WTC11 (cell line): Measurements from ENCODE around the gene TIPARP. TPM values are rescaled to one million over a fixed set of nuclear protein-coding genes. Genes with fewer than 3 reads are reported as not detected.

Source experiments
- ATAC-seq: fragments of 200-7000 bp; cut with Tn5 transposase; 2 replicates; pipeline ENCODE4 v1.10.0; 2021; ENCODE audit warnings: mild to moderate bottlenecking, moderate library complexity
- CTCF ChIA-PET: fragments of 300-600 bp; sonication (Branson Sonifier 250); formaldehyde crosslinking; loops from one replicate; lab custom pipeline; 2021; ENCODE audit warnings: antibody characterized with exemption; lab: Charles Lee
- POLR2A ChIA-PET: fragments of 350-600 bp; sonication (Branson Sonifier 250); formaldehyde crosslinking; loops from one replicate; lab custom pipeline; 2021; ENCODE audit warnings: antibody characterized with exemption; lab: Charles Lee
- DNase-seq: peaks from one replicate; pipeline ENCODE4 v3.0.0; 2021; ENCODE audit warnings: low spot score
- H3K27ac Mint-ChIP-seq: 2 replicates; pipeline ENCODE4 v1.8.0; 2021; ENCODE audit warnings: mixed read lengths
- H3K27me3 Mint-ChIP-seq: 2 replicates; pipeline ENCODE4 v1.8.0; 2021; ENCODE audit warnings: low read depth, mild to moderate bottlenecking, moderate library complexity, mixed read lengths
- H3K36me3 Mint-ChIP-seq: 2 replicates; pipeline ENCODE4 v1.8.0; 2021; ENCODE audit warnings: mixed read lengths
- H3K4me1 Mint-ChIP-seq: 2 replicates; pipeline ENCODE4 v1.8.0; 2022; ENCODE audit warnings: mixed read lengths
- H3K4me3 Mint-ChIP-seq: 2 replicates; pipeline ENCODE4 v1.8.0; 2021; ENCODE audit warnings: mild to moderate bottlenecking, moderate library complexity, mixed read lengths
- H3K9me3 Mint-ChIP-seq: 2 replicates; pipeline ENCODE4 v1.8.0; 2021; ENCODE audit warnings: mixed read lengths
- CBFB ChIP-seq: sonication (generic); formaldehyde crosslinking; IDR thresholded peaks from 2 replicates; pipeline ENCODE4 v1.8.1; 2022; ENCODE audit warnings: mild to moderate bottlenecking, low read depth, missing genetic modification reagents
- CDX4 ChIP-seq: fragments of 250-450 bp; sonication (Bioruptor Pico); IDR thresholded peaks from 2 replicates; pipeline ENCODE4 v1.9.0; 2021; ENCODE audit warnings: moderate library complexity, mild to moderate bottlenecking, inconsistent platforms, borderline replicate concordance
- CREM ChIP-seq: sonication (generic); formaldehyde crosslinking; IDR thresholded peaks from 2 replicates; pipeline ENCODE4 v1.8.1; 2022; ENCODE audit warnings: mild to moderate bottlenecking, missing genetic modification reagents, moderate library complexity
- EMX1 ChIP-seq: fragments of 250-450 bp; sonication (Bioruptor Pico); IDR thresholded peaks from 2 replicates; pipeline ENCODE4 v1.8.0; 2021; ENCODE audit warnings: mild to moderate bottlenecking
- GABPB1 ChIP-seq: sonication (generic); formaldehyde crosslinking; IDR thresholded peaks from 2 replicates; pipeline ENCODE4 v1.8.1; 2023; ENCODE audit warnings: mild to moderate bottlenecking, missing genetic modification reagents
- GRHL2 ChIP-seq: fragments of 250-450 bp; sonication (Bioruptor Pico); IDR thresholded peaks from 2 replicates; pipeline ENCODE4 v1.8.0; 2022; ENCODE audit warnings: mild to moderate bottlenecking, moderate library complexity; ENCODE audit not compliant: insufficient replicate concordance, severe bottlenecking
- HMGA2 ChIP-seq: fragments of 250-450 bp; sonication (Bioruptor Pico); IDR thresholded peaks from 2 replicates; pipeline ENCODE4 v1.4.0; 2021; ENCODE audit warnings: mild to moderate bottlenecking, moderate library complexity
- IRF2 ChIP-seq: sonication (generic); formaldehyde crosslinking; IDR thresholded peaks from 2 replicates; pipeline ENCODE4 v1.8.0; 2022; ENCODE audit warnings: low read depth, missing genetic modification reagents, borderline replicate concordance
- NR1H2 ChIP-seq: sonication (generic); formaldehyde crosslinking; IDR thresholded peaks from 2 replicates; pipeline ENCODE4 v1.9.0; 2021; ENCODE audit warnings: mild to moderate bottlenecking, moderate library complexity, missing genetic modification reagents
- OVOL2 ChIP-seq: fragments of 250-450 bp; sonication (Bioruptor Pico); IDR thresholded peaks from 2 replicates; pipeline ENCODE4 v1.9.0; 2021; ENCODE audit warnings: mild to moderate bottlenecking, borderline replicate concordance
- SP1 ChIP-seq: sonication (generic); formaldehyde crosslinking; conservative IDR thresholded peaks from 2 replicates; pipeline ENCODE4 v1.8.1; 2022; ENCODE audit warnings: missing genetic modification reagents
- TEAD1 ChIP-seq: sonication (generic); formaldehyde crosslinking; IDR thresholded peaks from 2 replicates; pipeline ENCODE4 v1.8.0; 2022; ENCODE audit warnings: mild to moderate bottlenecking, missing genetic modification reagents
- ZNF219 ChIP-seq: sonication (generic); formaldehyde crosslinking; IDR thresholded peaks from 2 replicates; pipeline ENCODE4 v1.8.0; 2023; ENCODE audit warnings: missing genetic modification reagents, mild to moderate bottlenecking, borderline replicate concordance
- ZNF416 ChIP-seq: fragments of 250-450 bp; sonication (Bioruptor Pico); IDR thresholded peaks from 2 replicates; pipeline ENCODE4 v1.9.0; 2021; ENCODE audit warnings: mild to moderate bottlenecking, inconsistent platforms
- ZNF423 ChIP-seq: fragments of 250-450 bp; sonication (Bioruptor Pico); IDR thresholded peaks from 2 replicates; pipeline ENCODE4 v2.1.2; 2022; ENCODE audit warnings: mild to moderate bottlenecking, moderate library complexity
- ZNF512 ChIP-seq: sonication (generic); formaldehyde crosslinking; IDR thresholded peaks from 2 replicates; pipeline ENCODE4 v1.8.1; 2022; ENCODE audit warnings: missing genetic modification reagents, borderline replicate concordance
- ZSCAN18 ChIP-seq: fragments of 250-450 bp; sonication (Bioruptor Pico); IDR thresholded peaks from 2 replicates; pipeline ENCODE4 v2.1.2; 2022; ENCODE audit warnings: mild to moderate bottlenecking, moderate library complexity
- total RNA-seq: library from RNA; stranded (reverse); gene quantifications from 3 replicates; pipeline ENCODE4 v1.2.3, GENCODE V29; 2021
- TF ChIP-seq, protein P1 (sequence below): fragments of 250-450 bp; sonication (Bioruptor Pico); IDR thresholded peaks from 2 replicates; pipeline ENCODE4 v1.9.0; 2021; ENCODE audit warnings: mild to moderate bottlenecking
- TF ChIP-seq, protein P2 (sequence below): fragments of 250-450 bp; sonication (Bioruptor Pico); conservative IDR thresholded peaks from 2 replicates; pipeline ENCODE4 v1.9.0; 2021; ENCODE audit warnings: mild to moderate bottlenecking
- TF ChIP-seq, protein P3 (sequence below): fragments of 200-600 bp; IDR thresholded peaks from 2 replicates; pipeline ENCODE4 v1.8.0; 2022; ENCODE audit warnings: antibody characterized with exemption

The TIPARP gene
- total RNA-seq, 1 experiment from 2014 or later, result 5.6 TPM

DNA sequence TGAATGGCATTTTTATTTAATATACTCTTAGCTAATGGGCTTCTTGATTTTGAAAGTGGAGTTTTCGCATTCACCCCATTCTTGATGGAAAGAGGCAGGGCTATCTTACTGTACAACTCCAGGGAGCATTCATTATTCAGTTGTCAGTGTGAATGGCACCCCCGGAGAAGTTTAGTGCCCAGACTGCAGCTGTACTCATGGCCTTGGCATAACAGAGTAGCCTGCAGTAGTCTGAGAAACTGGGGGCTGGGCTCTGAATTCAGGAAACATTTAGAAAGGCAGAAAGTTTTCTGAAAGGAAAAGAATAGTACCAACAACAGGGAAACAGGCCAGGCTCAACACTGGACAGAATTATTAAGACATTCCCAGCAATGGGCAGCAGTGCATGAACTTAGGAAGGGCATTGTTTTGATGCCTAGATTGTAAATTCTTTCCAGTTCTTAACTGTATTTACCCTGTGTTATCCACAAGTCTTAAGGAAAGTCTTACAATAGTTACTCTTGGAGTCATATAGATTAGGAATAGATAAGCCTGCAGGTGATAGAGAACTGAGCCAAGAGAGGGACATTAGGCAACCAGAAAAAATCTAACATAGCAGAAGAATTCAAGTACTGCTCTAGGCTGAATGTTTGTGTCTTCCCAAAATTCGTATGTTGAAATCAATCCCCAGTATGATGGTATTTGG, 44.4 kb downstream of the TIPARP start:
- no peak for ATAC-seq
- no peak overlapping the region for H3K27ac Mint-ChIP-seq
- TF ChIP-seq IRF2 (no peak), OVOL2 (CRISPR knock-in tag) (no peak), EMX1 (CRISPR knock-in tag) (no peak), ZNF512 (CRISPR knock-in tag) (no peak)
- TF ChIP-seq, all 79 proteins: peak for 0
- POLR2A ChIA-PET, result no interaction called here
- peaks cover 29% of the 10 kb centered on the region for H3K4me1 Mint-ChIP-seq
- peaks cover 4% of the 10 kb centered on the region; the same call in 1 of the 2 replicates for H3K36me3 Mint-ChIP-seq
- CTCF ChIA-PET, result interaction anchor here (0.7 kb wide), 1 partner anchor 165 kb away, joined by 3 read pairs; no protein-coding TSS in a partner anchor
- H3K27me3 Mint-ChIP-seq, result no peaks in the 10 kb centered on the region
- H3K4me3 Mint-ChIP-seq, result no peak overlapping the region
- peaks cover 4% of the 10 kb centered on the region for H3K9me3 Mint-ChIP-seq
- no peak for DNase-seq

DNA sequence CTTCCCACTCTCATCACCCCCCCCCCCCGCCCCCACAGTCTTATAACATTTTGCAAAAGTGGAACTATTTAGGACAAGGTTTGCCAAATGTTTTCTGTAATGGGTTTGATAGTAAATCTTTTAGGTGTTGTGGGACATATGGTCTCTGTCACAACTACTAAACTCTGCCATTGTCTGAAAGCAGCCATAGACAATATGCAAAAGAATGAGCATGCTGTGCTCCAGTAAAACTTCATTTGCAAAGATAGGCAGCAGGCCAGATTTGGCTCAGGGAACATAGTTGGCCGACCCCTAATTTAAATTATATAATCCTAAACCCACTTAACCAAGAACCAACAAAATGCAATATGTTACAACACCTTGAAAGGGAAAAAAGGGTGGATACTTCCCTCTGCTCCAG, 46.4 kb downstream of the TIPARP start:
- H3K36me3 Mint-ChIP-seq, result no peaks in the 10 kb centered on the region
- H3K4me1 Mint-ChIP-seq, result peaks cover 29% of the 10 kb centered on the region
- ChIA-PET POLR2A (no interaction called here), CTCF (no interaction called here)
- TF ChIP-seq ZSCAN18 (CRISPR knock-in tag) (no peak), CBFB (CRISPR knock-in tag) (no peak), ZNF416 (CRISPR knock-in tag) (no peak), ZNF423 (no peak), GRHL2 (no peak), SP1 (CRISPR knock-in tag) (no peak), CDX4 (no peak), HMGA2 (no peak), ZNF219 (CRISPR knock-in tag) (no peak), CREM (no peak), TEAD1 (CRISPR knock-in tag) (no peak), NR1H2 (CRISPR knock-in tag) (no peak), GABPB1 (CRISPR knock-in tag) (no peak)
- TF ChIP-seq, protein P1, sequence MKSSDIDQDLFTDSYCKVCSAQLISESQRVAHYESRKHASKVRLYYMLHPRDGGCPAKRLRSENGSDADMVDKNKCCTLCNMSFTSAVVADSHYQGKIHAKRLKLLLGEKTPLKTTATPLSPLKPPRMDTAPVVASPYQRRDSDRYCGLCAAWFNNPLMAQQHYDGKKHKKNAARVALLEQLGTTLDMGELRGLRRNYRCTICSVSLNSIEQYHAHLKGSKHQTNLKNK (CRISPR knock-in tag), result no peak
- TF ChIP-seq, protein P2, sequence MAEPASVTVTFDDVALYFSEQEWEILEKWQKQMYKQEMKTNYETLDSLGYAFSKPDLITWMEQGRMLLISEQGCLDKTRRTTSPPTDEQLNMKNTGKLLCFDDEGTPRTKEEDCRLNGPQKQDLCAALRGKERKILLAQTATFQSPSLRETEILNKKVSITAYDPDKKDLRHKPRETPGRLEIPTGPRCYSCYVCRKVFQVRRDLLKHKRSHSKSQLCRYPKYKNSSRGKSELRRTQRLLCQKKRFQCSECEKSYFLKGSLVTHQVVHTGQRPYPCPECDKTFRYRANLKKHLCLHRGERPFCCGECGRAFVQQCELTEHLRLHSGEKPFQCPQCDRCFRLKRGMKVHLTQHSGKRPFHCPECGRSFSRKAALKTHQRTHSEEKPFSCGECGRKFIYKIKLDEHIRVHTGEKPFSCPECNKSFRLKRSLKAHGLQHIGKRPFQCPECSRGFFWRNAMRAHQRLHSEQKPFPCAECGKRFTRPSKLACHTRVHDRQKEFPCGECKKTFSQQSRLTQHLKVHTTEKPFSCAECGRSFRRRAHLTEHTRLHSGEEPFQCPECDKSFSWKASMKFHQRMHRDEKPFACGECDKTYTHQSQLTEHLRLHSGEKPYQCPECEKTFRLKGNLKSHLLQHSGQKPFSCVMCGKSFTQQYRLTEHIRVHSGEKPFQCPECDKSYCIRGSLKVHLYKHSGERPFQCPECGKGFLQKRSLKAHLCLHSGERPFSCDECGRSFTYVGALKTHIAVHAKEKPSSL (CRISPR knock-in tag), result no peak
- TF ChIP-seq, protein P3, sequence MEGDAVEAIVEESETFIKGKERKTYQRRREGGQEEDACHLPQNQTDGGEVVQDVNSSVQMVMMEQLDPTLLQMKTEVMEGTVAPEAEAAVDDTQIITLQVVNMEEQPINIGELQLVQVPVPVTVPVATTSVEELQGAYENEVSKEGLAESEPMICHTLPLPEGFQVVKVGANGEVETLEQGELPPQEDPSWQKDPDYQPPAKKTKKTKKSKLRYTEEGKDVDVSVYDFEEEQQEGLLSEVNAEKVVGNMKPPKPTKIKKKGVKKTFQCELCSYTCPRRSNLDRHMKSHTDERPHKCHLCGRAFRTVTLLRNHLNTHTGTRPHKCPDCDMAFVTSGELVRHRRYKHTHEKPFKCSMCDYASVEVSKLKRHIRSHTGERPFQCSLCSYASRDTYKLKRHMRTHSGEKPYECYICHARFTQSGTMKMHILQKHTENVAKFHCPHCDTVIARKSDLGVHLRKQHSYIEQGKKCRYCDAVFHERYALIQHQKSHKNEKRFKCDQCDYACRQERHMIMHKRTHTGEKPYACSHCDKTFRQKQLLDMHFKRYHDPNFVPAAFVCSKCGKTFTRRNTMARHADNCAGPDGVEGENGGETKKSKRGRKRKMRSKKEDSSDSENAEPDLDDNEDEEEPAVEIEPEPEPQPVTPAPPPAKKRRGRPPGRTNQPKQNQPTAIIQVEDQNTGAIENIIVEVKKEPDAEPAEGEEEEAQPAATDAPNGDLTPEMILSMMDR, result no peak
- ATAC-seq (peak; percentile 41), DNase-seq (no peak)
- no peak overlapping the region for H3K27ac Mint-ChIP-seq
- no peak overlapping the region for H3K4me3 Mint-ChIP-seq
- H3K27me3 Mint-ChIP-seq, result no peaks in the 10 kb centered on the region
- no peaks in the 10 kb centered on the region for H3K9me3 Mint-ChIP-seq
